SK-N-SH treated with all-trans-retinoic acid at 6 μM for 48 hours (cell line): ENCODE measurements around the gene WARS2.

ENCODE experiments used
- ATAC-seq: fragments of 200-7000 bp; cut with Tn5 transposase; 3 replicates; pipeline ENCODE4 v1.9.1; 2020; ENCODE audit warnings: mild to moderate bottlenecking, moderate library complexity
- ARNTL ChIP-seq: fragments of 450-650 bp; formaldehyde crosslinking; IDR thresholded peaks from 2 replicates; pipeline ENCODE4 v1.5.0; 2020; ENCODE audit warnings: low read depth, mild to moderate bottlenecking, moderate library complexity, borderline replicate concordance
- BACH2 ChIP-seq: fragments of 250-450 bp; sonication (Bioruptor Pico); IDR thresholded peaks from 2 replicates; pipeline ENCODE4 v1.9.0; 2021; ENCODE audit warnings: mild to moderate bottlenecking, borderline replicate concordance
- CSDC2 ChIP-seq: fragments of 250-450 bp; sonication (Bioruptor Pico); IDR thresholded peaks from 2 replicates; pipeline ENCODE4 v1.5.0; 2020; ENCODE audit warnings: mild to moderate bottlenecking, moderate library complexity
- ESRRG ChIP-seq: fragments of 250-450 bp; sonication (Bioruptor Pico); IDR thresholded peaks from 2 replicates; pipeline ENCODE4 v1.6.1; 2021; ENCODE audit warnings: mild to moderate bottlenecking
- GLIS3 ChIP-seq: fragments of 250-450 bp; sonication (Bioruptor Pico); IDR thresholded peaks from 2 replicates; pipeline ENCODE4 v1.5.0; 2020; ENCODE audit warnings: mild to moderate bottlenecking, moderate library complexity
- ISL1 ChIP-seq: fragments of 250-450 bp; sonication (Bioruptor Pico); IDR thresholded peaks from 2 replicates; pipeline ENCODE4 v2.1.2; 2022; ENCODE audit warnings: mild to moderate bottlenecking, moderate library complexity
- OSR1 ChIP-seq: fragments of 250-450 bp; sonication (Bioruptor Pico); IDR thresholded peaks from 2 replicates; pipeline ENCODE4 v1.8.0; 2022; ENCODE audit warnings: moderate library complexity, mild to moderate bottlenecking, inconsistent platforms
- PPARA ChIP-seq: fragments of 250-450 bp; sonication (Bioruptor Pico); IDR thresholded peaks from 2 replicates; pipeline ENCODE4 v1.5.0; 2020; ENCODE audit warnings: mild to moderate bottlenecking, borderline replicate concordance
- RARB ChIP-seq: fragments of 250-450 bp; sonication (Bioruptor Pico); IDR thresholded peaks from 2 replicates; pipeline ENCODE4 v1.8.0; 2021; ENCODE audit warnings: mild to moderate bottlenecking, moderate library complexity
- SNAI2 ChIP-seq: fragments of 250-450 bp; sonication (Bioruptor Pico); IDR thresholded peaks from 2 replicates; pipeline ENCODE4 v1.5.0; 2020; ENCODE audit warnings: mild to moderate bottlenecking, moderate library complexity
- TCF4 ChIP-seq: fragments of 250-450 bp; sonication (Bioruptor Pico); IDR thresholded peaks from 2 replicates; pipeline ENCODE4 v1.8.0; 2021; ENCODE audit warnings: mild to moderate bottlenecking, moderate library complexity, borderline replicate concordance
- TOX ChIP-seq: fragments of 250-450 bp; sonication (Bioruptor Pico); IDR thresholded peaks from 2 replicates; pipeline ENCODE4 v1.8.0; 2021; ENCODE audit warnings: mild to moderate bottlenecking, moderate library complexity, borderline replicate concordance
- ZC3H10 ChIP-seq: fragments of 250-450 bp; sonication (Bioruptor Pico); IDR thresholded peaks from 2 replicates; pipeline ENCODE4 v1.5.1; 2021; ENCODE audit warnings: mild to moderate bottlenecking, moderate library complexity
- ZFP3 ChIP-seq: fragments of 250-450 bp; sonication (Bioruptor Pico); IDR thresholded peaks from 2 replicates; pipeline ENCODE4 v1.5.0; 2020; ENCODE audit warnings: mild to moderate bottlenecking, moderate library complexity
- ZFP30 ChIP-seq: fragments of 450-650 bp; formaldehyde crosslinking; IDR thresholded peaks from 2 replicates; pipeline ENCODE4 v1.5.0; 2022; ENCODE audit warnings: mild to moderate bottlenecking, moderate library complexity
- ZNF565 ChIP-seq: fragments of 450-650 bp; formaldehyde crosslinking; conservative IDR thresholded peaks from 2 replicates; pipeline ENCODE4 v1.5.0; 2020; ENCODE audit warnings: low read depth, mild to moderate bottlenecking, moderate library complexity
- ZNF70 ChIP-seq: fragments of 450-650 bp; formaldehyde crosslinking; IDR thresholded peaks from 2 replicates; pipeline ENCODE4 v1.5.0; 2020; ENCODE audit warnings: mild to moderate bottlenecking, moderate library complexity
- TF ChIP-seq, protein P1 (sequence below): fragments of 250-450 bp; sonication (Bioruptor Pico); IDR thresholded peaks from 2 replicates; pipeline ENCODE4 v1.5.1; 2021; ENCODE audit warnings: mild to moderate bottlenecking, moderate library complexity
- TF ChIP-seq, protein P2 (sequence below): fragments of 250-450 bp; sonication (Bioruptor Pico); IDR thresholded peaks from 2 replicates; pipeline ENCODE4 v1.5.0; 2020; ENCODE audit warnings: mild to moderate bottlenecking, moderate library complexity
- TF ChIP-seq, protein P3 (sequence below): fragments of 250-450 bp; sonication (Bioruptor Pico); IDR thresholded peaks from 2 replicates; pipeline ENCODE4 v1.8.0; 2021; ENCODE audit warnings: low read depth, mild to moderate bottlenecking, moderate library complexity, borderline replicate concordance

WARS2 gene

DNA sequence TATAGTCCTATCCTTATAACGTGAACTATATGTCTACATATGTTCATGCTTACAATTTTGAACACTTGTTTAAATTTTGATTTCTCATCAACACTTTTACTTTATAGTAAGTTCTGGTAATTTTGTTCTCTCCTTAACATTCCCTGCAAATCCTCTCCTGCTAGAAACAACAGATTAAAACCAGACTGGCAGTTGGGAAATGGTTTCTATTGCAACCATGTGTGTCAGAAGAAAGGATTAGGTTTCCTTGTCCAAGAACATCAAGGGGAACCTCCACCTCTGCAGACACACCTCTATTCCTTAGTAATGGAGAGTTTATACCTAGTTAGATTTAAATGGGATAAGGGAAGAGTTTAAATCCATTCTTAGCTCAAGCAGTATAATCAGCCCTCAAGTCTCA lies 3.3 kb upstream of the WARS2 start:
- ATAC-seq = no peak
- no peak for TF ChIP-seq ZNF70 (CRISPR knock-in tag)
- no peak for TF ChIP-seq ISL1 (CRISPR knock-in tag)
- no peak for TF ChIP-seq CSDC2 (CRISPR knock-in tag)

DNA sequence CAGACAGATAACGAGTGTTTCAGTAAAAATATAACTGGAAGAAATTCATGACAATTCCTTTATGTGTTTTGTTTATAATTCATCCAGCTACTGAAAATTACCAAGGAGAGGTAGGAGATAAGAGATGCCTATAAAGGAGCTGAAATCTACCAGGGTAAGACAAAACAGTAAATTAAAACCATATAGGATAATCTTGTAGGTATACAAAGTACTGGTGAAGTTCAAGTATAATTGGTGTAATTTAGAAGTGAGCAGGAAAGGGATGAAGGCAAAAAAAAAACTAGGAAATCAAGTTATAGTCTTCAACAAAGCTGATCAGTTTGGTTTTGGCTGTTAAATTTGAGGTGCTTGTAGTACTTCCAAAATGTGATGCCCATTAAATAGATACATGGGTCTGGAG lies 1.2 kb upstream of the WARS2 start:
- no peak for ATAC-seq
- TF ChIP-seq RARB (no peak), GLIS3 (CRISPR knock-in tag) (no peak), BACH2 (CRISPR knock-in tag) (no peak), OSR1 (no peak), PPARA (no peak), TOX (CRISPR knock-in tag) (no peak), SNAI2 (CRISPR knock-in tag) (no peak), ISL1 (CRISPR knock-in tag) (no peak), CSDC2 (CRISPR knock-in tag) (no peak), ZFP3 (no peak), ZFP30 (CRISPR knock-in tag) (no peak), ESRRG (CRISPR knock-in tag) (no peak), ZNF565 (CRISPR knock-in tag) (no peak), TCF4 (CRISPR knock-in tag) (no peak), ZC3H10 (CRISPR knock-in tag) (no peak), ARNTL (CRISPR knock-in tag) (no peak)
- TF ChIP-seq, protein P1, sequence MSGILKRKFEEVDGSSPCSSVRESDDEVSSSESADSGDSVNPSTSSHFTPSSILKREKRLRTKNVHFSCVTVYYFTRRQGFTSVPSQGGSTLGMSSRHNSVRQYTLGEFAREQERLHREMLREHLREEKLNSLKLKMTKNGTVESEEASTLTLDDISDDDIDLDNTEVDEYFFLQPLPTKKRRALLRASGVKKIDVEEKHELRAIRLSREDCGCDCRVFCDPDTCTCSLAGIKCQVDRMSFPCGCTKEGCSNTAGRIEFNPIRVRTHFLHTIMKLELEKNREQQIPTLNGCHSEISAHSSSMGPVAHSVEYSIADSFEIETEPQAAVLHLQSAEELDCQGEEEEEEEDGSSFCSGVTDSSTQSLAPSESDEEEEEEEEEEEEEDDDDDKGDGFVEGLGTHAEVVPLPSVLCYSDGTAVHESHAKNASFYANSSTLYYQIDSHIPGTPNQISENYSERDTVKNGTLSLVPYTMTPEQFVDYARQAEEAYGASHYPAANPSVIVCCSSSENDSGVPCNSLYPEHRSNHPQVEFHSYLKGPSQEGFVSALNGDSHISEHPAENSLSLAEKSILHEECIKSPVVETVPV (CRISPR knock-in tag) = no peak
- TF ChIP-seq, protein P2, sequence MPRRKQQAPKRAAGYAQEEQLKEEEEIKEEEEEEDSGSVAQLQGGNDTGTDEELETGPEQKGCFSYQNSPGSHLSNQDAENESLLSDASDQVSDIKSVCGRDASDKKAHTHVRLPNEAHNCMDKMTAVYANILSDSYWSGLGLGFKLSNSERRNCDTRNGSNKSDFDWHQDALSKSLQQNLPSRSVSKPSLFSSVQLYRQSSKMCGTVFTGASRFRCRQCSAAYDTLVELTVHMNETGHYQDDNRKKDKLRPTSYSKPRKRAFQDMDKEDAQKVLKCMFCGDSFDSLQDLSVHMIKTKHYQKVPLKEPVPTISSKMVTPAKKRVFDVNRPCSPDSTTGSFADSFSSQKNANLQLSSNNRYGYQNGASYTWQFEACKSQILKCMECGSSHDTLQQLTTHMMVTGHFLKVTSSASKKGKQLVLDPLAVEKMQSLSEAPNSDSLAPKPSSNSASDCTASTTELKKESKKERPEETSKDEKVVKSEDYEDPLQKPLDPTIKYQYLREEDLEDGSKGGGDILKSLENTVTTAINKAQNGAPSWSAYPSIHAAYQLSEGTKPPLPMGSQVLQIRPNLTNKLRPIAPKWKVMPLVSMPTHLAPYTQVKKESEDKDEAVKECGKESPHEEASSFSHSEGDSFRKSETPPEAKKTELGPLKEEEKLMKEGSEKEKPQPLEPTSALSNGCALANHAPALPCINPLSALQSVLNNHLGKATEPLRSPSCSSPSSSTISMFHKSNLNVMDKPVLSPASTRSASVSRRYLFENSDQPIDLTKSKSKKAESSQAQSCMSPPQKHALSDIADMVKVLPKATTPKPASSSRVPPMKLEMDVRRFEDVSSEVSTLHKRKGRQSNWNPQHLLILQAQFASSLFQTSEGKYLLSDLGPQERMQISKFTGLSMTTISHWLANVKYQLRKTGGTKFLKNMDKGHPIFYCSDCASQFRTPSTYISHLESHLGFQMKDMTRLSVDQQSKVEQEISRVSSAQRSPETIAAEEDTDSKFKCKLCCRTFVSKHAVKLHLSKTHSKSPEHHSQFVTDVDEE (CRISPR knock-in tag) = no peak
- TF ChIP-seq, protein P3, sequence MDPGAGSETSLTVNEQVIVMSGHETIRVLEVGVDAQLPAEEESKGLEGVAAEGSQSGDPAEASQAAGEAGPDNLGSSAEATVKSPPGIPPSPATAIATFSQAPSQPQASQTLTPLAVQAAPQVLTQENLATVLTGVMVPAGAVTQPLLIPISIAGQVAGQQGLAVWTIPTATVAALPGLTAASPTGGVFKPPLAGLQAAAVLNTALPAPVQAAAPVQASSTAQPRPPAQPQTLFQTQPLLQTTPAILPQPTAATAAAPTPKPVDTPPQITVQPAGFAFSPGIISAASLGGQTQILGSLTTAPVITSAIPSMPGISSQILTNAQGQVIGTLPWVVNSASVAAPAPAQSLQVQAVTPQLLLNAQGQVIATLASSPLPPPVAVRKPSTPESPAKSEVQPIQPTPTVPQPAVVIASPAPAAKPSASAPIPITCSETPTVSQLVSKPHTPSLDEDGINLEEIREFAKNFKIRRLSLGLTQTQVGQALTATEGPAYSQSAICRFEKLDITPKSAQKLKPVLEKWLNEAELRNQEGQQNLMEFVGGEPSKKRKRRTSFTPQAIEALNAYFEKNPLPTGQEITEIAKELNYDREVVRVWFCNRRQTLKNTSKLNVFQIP = no peak

DNA sequence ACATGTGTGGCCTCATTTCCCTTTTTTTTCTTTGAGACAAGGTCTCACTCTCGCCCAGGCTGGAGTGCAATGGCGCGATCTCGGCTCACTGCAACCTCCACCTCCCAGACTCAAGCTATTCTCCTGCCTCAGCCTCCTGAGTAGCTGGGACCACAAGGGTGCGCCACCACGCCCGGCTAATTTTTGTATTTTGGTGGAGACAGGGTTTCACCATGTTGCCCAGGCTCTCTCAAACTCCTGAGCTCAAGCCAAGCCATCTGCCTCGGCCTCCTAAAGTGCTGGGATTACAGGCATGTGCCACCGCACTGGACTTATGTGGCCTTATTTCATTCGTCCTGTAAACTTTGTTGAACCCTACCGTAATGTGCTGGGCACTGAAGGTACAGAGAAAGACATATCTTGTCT lies 569 bp upstream of the WARS2 start:
- peak; percentile 9 for ATAC-seq
- TF ChIP-seq CSDC2 (CRISPR knock-in tag) (0 out of 2 replicates have a peak, but pooled peaks have one; percentile 37), ZFP3 (no peak)

DNA sequence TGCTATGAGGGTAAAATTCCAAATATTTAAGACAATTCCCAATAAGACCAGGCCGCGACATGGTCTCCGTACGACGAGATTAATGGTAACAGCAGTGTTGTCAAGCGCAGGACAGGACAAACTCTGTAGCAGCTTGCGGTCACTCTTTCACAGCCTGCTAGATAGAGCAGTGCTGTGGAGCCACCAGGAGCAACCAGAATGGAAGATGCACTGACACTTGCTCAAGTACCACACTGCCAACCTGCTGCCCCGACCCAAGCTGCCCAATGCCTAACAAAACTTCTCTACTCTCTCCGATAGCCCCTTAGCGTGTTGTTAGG lies 636 bp downstream of the WARS2 start:
- TF ChIP-seq ARNTL (CRISPR knock-in tag) (no peak), CSDC2 (CRISPR knock-in tag) (no peak), ZNF565 (CRISPR knock-in tag) (no peak)
- TF ChIP-seq, protein P2 (CRISPR knock-in tag) = no peak
- TF ChIP-seq, protein P3 = no peak
- peak; percentile 67 for ATAC-seq
